HUES48 (cell line): Measurements from ENCODE around the gene HPD.
"Not testable (repeated sequence)": the region's sequence is repeated elsewhere in the genome, so short reads cannot be mapped to it uniquely, and the experiment has no call there.

Experiments used
- H3K27ac ChIP-seq: one replicate; pipeline ENCODE4 v1.7.0; 2013; ENCODE audit warnings: low read depth, low read length, inconsistent platforms
- H3K27me3 ChIP-seq: 2 replicates; pipeline ENCODE4 v1.6.1; 2013; ENCODE audit warnings: mild to moderate bottlenecking, low read length; ENCODE audit not compliant: control insufficient read depth, insufficient read depth
- H3K36me3 ChIP-seq: 2 replicates; pipeline ENCODE4 v1.6.1; 2013; ENCODE audit warnings: low read length; ENCODE audit not compliant: control insufficient read depth, insufficient read depth
- H3K4me1 ChIP-seq: 2 replicates; pipeline ENCODE4 v1.6.1; 2013; ENCODE audit warnings: mild to moderate bottlenecking, low read length; ENCODE audit not compliant: control insufficient read depth, insufficient read depth
- H3K4me3 ChIP-seq: 2 replicates; pipeline ENCODE4 v1.5.1; 2013; ENCODE audit warnings: mild to moderate bottlenecking, low read depth, low read length
- H3K9ac ChIP-seq: 2 replicates; pipeline ENCODE4 v1.6.1; 2013; ENCODE audit warnings: mild to moderate bottlenecking, low read depth, low read length, moderate library complexity
- H3K9me3 ChIP-seq: 2 replicates; pipeline ENCODE4 v1.6.1; 2013; ENCODE audit warnings: low read length; ENCODE audit not compliant: control insufficient read depth, insufficient read depth

HPD gene

DNA sequence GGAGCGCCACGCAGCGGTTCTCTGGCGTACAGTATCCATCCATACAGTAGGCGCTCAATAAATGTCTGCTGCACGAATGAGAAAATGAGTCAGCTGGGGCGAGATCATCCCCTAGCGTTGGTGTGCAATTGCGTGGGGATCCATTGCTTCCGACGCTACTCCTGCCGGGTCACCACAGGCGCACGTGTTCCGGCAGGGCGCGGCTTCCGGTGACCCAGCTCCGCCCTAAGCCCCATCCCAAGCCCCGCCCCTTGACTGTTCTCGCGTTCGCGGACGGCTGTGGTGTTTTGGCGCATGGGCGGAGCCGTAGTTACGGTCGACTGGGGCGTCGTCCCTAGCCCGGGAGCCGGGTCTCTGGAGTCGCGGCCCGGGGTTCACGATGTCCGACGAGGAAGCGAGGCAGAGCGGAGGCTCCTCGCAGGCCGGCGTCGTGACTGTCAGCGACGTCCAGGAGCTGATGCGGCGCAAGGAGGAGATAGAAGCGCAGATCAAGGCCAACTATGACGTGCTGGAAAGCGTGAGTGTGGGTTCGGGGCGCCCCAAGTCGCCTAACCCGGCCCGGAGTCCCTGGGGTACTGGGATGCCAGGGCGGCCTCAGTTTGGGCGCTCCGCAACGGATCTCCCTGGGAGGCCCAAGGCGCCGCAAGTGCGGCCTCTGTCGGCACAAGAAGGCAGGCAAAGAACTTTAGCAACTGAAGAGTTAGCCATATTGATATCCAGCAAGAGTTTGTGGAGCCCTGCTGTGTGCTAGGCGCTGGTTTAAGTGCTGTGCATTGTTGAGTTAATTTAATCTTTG is 30.0 kb upstream of the HPD start, which contains the start of gene PSMD9:
Gene PSMD9 (plus strand): TSS at position 313 of the 796 bp plus-strand sequence. CDS start 67 bp downstream, at position 380.
- H3K9me3 ChIP-seq, result no peaks in the 10 kb centered on the region
- H3K4me3 ChIP-seq, result peak within 1 kb of the TSS; percentile 79
- H3K9ac ChIP-seq, result peak within 1 kb of the TSS; percentile 85
- H3K36me3 ChIP-seq, result no peaks in the 10 kb centered on the region
- peaks cover 8% of the 10 kb centered on the region for H3K27me3 ChIP-seq
- H3K27ac ChIP-seq, result peak within 1 kb of the TSS; percentile 96
- H3K4me1 ChIP-seq, result peaks cover 14% of the 10 kb centered on the region

DNA sequence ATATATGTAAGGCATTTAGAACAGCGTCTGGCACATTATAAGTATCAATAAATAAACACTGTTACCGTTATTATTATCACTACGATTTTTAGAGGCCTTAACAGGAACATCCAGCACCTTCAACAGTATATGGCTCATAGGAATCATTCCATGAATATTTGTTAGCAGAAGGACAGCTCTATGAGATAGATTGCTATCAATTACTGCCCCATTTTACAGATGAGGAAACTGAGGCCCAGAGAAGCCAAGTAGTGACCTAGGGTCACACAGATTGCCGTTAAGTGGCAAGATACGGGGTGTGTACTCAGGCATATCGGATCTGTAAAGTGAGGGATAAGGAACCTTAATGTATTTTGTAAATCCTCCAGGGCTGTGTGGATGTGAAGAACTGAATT is 29.4 kb upstream of the HPD start:
- H3K4me3 ChIP-seq, result peak overlapping the region; percentile 79
- peaks cover 8% of the 10 kb centered on the region for H3K27me3 ChIP-seq
- H3K9me3 ChIP-seq, result no peaks in the 10 kb centered on the region
- peaks cover 14% of the 10 kb centered on the region for H3K4me1 ChIP-seq
- H3K36me3 ChIP-seq, result no peaks in the 10 kb centered on the region
- H3K9ac ChIP-seq, result no peak overlapping the region
- peak overlapping the region; percentile 59 for H3K27ac ChIP-seq

DNA sequence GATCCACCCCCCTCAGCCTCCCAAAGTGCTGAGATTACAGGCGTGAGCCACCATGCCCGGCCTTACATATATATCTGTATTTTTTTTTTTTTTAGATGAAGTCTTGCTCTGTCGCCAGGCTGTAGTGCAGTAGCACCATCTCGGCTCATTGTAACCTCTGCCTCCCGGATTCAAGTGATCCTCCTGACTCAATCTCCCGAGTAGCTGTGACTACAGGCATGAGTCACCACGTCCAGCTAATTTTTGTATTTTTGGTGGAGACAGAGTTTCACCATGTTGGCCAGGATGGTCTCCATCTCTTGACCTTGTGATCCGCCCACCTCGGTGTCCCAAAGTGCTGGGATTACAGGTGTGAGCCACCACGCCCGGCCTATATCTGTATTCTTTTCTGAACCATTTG is 26.5 kb upstream of the HPD start:
- H3K27me3 ChIP-seq, H3K4me3 ChIP-seq, H3K9me3 ChIP-seq, H3K9ac ChIP-seq, H3K27ac ChIP-seq, H3K36me3 ChIP-seq: not testable (repeated sequence)
- peaks cover 14% of the 10 kb centered on the region for H3K4me1 ChIP-seq

DNA sequence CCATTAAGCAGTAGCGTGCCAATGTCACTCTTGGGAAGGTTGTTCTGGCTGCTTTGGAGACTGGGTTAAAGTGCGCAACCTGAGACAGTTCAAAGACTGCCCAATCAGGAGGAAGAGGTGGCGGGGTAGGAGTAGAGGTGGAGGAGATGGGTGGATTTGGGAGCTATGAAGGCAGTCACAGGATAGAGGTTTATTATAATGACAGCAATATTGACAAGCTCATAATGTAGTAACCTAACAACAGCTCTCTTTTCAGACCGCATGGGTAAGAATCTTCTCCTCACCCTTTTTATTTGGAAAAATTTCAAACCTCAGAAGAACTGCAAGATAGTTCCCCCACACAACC is 24.6 kb upstream of the HPD start:
- Histone ChIP-seq H3K4me1 (peaks cover 7% of the 10 kb centered on the region; the same call in 1 of the 2 replicates), H3K4me3 (no peak overlapping the region), H3K27ac (no peak overlapping the region), H3K36me3 (no peaks in the 10 kb centered on the region), H3K9me3 (no peaks in the 10 kb centered on the region), H3K9ac (no peak overlapping the region), H3K27me3 (no peaks in the 10 kb centered on the region)

DNA sequence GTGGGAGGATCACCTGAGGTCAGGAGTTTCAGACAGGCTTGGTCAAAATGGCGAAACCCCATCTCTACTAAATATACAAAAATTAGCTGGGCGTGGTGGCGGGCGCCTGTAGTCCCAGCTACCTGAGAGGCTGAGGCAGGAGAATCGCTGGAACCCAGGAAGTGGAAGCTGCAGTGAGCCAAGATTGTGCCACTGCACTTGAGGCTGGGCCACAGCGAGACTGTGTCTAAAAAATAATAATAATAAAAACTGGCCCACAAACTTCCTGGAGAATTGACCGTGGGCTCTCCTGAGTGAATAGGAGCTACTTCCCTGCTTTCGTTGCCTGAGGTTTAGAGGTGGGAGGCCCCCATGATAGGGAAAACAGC is 17.4 kb upstream of the HPD start:
- H3K4me1 ChIP-seq, H3K27ac ChIP-seq, H3K9ac ChIP-seq: not testable (repeated sequence)

DNA sequence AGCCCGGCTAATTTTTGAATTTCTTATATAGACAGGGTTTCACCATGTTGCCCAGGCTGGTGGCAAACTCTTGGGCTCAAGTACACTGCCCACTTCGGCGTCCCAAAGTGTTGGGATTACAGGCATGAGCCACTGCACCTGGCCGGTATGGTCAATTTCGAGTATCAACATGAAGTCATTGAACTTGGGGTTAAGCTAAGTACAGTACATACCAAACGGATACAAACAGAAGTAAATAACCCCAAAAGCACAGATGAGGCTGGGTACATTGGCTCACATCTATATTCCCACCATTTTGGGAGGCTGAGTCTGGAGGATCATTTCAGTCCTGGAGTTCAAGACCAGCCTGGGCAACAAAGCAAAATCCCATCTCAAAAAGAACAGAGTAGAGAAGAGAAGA is 16.9 kb upstream of the HPD start:
- Histone ChIP-seq H3K4me3 (no peak overlapping the region), H3K36me3 (no peaks in the 10 kb centered on the region), H3K9ac (no peak overlapping the region), H3K27me3 (no peaks in the 10 kb centered on the region), H3K4me1 (no peaks in the 10 kb centered on the region), H3K27ac (no peak overlapping the region), H3K9me3 (no peaks in the 10 kb centered on the region)

More for the DNA sequence above, 17.4 kb upstream of the HPD start:
- H3K9me3 ChIP-seq, H3K36me3 ChIP-seq, H3K27me3 ChIP-seq, H3K4me3 ChIP-seq: not testable (repeated sequence)

DNA sequence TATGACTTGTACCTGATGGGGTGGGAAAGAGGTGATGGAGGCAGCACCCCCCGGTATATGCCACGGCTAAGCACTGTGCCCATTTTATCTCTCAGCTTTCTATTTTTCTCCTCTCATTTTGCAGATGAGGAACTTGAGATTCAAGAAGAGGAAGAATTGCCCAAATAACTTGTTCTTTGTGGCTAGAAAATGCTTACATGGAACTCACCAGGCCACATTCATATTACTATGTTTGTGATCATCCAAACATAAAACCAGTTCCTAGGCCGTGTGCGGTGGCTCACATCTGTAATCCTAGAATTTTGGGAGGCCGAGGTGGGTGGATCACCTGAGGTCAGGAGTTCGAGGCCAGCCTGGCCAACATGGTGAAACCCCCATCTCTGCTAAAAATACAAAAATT is 15.4 kb upstream of the HPD start:
- Histone ChIP-seq H3K36me3 (no peaks in the 10 kb centered on the region), H3K27ac (no peak overlapping the region), H3K9ac (no peak overlapping the region), H3K4me3 (no peak overlapping the region), H3K4me1 (no peaks in the 10 kb centered on the region), H3K9me3 (no peaks in the 10 kb centered on the region), H3K27me3 (no peaks in the 10 kb centered on the region)

DNA sequence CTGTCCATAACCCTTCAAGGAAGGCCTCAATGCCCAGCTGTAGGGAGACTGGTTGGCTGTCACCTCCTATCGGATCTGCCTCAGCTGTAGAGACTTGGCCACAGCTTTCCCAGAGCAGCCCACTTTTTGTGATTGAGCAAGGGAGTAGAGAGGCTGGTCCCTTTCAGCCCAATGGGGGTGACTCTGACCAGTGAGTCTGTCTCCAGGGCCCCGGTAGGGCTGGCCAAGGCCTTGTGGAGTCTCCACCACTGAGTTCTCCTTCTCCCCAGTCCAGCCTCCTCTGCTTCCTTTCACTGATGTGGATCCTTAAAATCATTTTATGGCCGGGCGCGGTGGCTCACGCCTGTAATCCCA is 14.5 kb upstream of the HPD start:
- H3K36me3 ChIP-seq, result no peaks in the 10 kb centered on the region
- H3K9me3 ChIP-seq, result no peaks in the 10 kb centered on the region
- no peaks in the 10 kb centered on the region for H3K27me3 ChIP-seq
- H3K4me1 ChIP-seq, result no peaks in the 10 kb centered on the region
- H3K27ac ChIP-seq, result no peak overlapping the region
- no peak overlapping the region for H3K4me3 ChIP-seq
- no peak overlapping the region for H3K9ac ChIP-seq

DNA sequence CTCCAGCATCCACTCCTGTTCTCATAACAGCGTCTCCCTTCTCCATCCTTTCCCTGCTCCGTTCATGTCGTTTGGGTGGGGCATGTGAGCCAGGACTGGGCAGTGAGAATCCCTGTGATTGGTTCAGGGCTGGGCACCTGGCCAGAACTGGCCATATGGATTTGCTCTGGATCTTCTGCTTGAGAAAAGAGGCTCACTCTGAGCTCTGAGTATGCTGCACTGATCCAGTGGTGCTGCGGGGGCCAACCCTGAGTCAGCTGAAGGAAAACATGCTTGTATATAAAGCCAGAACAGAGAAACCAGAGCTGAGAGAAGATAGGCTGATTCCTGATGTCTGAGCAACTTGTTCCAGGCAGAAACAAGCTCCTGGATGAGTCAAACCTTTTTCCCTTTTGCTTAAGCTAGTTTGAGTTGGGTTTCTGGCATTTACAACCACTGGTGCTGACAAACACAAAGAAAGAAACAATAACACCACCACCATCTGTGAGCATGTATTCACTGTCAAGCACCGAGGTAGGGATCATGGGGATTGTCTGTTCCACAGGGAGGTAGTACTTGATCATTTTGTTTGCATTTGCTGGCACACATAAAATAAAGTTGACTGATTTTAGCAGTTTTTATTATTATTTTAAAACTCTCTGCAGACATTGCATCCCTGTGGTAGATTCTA is 14.0 kb upstream of the HPD start:
- no peaks in the 10 kb centered on the region for H3K36me3 ChIP-seq
- no peaks in the 10 kb centered on the region for H3K4me1 ChIP-seq
- H3K27me3 ChIP-seq, result no peaks in the 10 kb centered on the region
- no peak overlapping the region for H3K27ac ChIP-seq
- H3K9me3 ChIP-seq, result no peaks in the 10 kb centered on the region
- H3K9ac ChIP-seq, result no peak overlapping the region
- no peak overlapping the region for H3K4me3 ChIP-seq

DNA sequence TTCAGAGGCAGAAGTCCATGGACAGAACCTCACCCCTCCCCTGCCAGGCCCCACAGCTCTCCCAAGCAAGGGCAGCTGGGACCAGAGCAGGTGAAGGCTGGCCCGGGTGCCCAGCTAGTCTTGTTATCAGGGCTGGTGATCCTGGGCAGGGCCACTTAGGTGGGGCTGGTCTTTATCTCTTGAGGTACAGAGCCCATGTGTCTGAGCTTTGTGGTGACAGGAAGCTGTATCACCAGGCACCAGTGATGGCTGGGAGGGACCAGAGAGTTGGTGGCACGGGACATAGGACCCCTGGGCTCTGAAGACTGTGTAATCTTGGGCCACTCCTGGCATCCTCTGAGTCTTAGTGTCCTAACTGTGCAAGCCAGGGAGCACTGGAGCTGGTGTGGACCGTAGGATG is 12.8 kb upstream of the HPD start:
- H3K27ac ChIP-seq, result no peak overlapping the region
- no peak overlapping the region for H3K4me3 ChIP-seq
- H3K4me1 ChIP-seq, result no peaks in the 10 kb centered on the region
- H3K27me3 ChIP-seq, result no peaks in the 10 kb centered on the region
- no peaks in the 10 kb centered on the region for H3K36me3 ChIP-seq
- H3K9me3 ChIP-seq, result no peaks in the 10 kb centered on the region
- H3K9ac ChIP-seq, result no peak overlapping the region

DNA sequence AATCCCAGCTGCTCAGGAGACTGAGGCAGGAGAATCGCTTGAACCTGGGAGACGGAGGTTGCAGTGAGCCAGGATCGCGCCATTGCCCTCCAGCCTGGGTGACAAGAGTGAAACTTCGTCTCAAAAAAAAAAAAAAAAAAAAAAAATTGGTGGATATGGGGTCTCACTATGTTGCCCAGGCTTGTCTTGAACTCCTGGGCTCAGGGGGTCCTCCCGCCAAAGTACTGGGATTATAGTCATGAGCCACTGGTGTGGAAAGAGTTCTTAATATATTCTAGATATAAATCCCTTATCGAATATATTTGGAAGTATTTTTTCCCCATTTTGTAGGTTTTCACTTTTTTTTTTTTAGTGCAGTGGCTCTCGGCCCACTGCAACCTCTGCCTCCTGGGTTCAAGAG is 10.6 kb upstream of the HPD start:
- not testable (repeated sequence) for H3K4me3 ChIP-seq, H3K4me1 ChIP-seq, H3K9me3 ChIP-seq, H3K9ac ChIP-seq, H3K27ac ChIP-seq, H3K27me3 ChIP-seq, H3K36me3 ChIP-seq
